ENCODE data around the gene JMJD1C.

DNA sequence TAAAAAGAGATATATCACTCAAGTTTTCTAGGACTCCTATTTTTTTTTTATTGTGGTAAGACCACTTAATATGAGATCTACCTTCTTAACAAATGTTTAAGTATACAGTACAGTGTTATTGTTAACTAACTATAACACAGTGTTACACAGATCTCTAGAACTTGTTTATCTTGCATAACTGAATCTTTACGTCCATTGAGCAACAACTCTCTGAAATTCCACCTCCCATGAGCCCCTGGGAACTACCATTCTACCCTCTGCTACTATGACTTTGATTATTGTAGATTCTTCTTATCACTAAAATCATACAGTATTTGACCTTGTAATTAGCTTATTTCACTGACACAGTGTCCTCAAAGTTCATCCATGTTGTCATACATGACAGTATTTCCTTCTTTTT is 32.9 kb upstream of the JMJD1C start:
- TF ChIP-seq, protein P1, sequence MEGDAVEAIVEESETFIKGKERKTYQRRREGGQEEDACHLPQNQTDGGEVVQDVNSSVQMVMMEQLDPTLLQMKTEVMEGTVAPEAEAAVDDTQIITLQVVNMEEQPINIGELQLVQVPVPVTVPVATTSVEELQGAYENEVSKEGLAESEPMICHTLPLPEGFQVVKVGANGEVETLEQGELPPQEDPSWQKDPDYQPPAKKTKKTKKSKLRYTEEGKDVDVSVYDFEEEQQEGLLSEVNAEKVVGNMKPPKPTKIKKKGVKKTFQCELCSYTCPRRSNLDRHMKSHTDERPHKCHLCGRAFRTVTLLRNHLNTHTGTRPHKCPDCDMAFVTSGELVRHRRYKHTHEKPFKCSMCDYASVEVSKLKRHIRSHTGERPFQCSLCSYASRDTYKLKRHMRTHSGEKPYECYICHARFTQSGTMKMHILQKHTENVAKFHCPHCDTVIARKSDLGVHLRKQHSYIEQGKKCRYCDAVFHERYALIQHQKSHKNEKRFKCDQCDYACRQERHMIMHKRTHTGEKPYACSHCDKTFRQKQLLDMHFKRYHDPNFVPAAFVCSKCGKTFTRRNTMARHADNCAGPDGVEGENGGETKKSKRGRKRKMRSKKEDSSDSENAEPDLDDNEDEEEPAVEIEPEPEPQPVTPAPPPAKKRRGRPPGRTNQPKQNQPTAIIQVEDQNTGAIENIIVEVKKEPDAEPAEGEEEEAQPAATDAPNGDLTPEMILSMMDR (IDR thresholded peaks at IDR 0.05), result no peak
- TF ChIP-seq POLR2A (IDR thresholded peaks at IDR 0.05) (no peak), POLR2AphosphoS5 (IDR thresholded peaks at IDR 0.05; ENCODE audit: insufficient read depth in 1 of 2, low read depth in 1 of 2) (no peak)
